SK-N-SH treated with all-trans-retinoic acid at 6 μM for 48 hours (cell line): Measurements from ENCODE around the gene PRMT7.

Experiments used
- GLIS3 ChIP-seq: fragments of 250-450 bp; sonication (Bioruptor Pico); IDR thresholded peaks from 2 replicates; pipeline ENCODE4 v1.5.0; 2020; ENCODE audit warnings: mild to moderate bottlenecking, moderate library complexity
- ZNF70 ChIP-seq: fragments of 450-650 bp; formaldehyde crosslinking; IDR thresholded peaks from 2 replicates; pipeline ENCODE4 v1.5.0; 2020; ENCODE audit warnings: mild to moderate bottlenecking, moderate library complexity
- TF ChIP-seq, protein P1 (sequence below): fragments of 250-450 bp; sonication (Bioruptor Pico); IDR thresholded peaks from 2 replicates; pipeline ENCODE4 v1.8.0; 2020; ENCODE audit warnings: mild to moderate bottlenecking, moderate library complexity, borderline replicate concordance

DNA sequence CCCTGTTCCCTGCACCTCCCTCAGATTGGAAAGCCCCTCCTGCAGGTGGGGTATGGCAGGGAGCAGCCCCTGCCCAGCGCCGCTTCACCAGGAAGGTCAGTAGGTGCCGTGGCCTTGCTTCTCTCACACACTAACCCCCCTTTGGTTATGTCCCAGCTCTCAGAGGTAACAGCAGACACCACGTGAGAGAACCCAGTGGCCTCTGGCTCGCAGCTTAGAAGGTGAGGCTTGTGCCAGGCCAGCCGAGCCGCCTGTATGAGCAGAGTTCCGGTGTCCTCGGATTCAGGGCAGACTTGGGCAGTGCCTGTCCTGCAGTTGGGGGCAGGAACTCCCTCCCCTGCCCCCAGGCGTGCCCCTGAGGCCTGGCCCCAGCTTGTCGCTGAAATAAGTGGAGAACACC lies 47.1 kb downstream of the PRMT7 start:
- TF ChIP-seq GLIS3 (CRISPR knock-in tag) (no peak), ZNF70 (CRISPR knock-in tag) (no peak)
- TF ChIP-seq, protein P1, sequence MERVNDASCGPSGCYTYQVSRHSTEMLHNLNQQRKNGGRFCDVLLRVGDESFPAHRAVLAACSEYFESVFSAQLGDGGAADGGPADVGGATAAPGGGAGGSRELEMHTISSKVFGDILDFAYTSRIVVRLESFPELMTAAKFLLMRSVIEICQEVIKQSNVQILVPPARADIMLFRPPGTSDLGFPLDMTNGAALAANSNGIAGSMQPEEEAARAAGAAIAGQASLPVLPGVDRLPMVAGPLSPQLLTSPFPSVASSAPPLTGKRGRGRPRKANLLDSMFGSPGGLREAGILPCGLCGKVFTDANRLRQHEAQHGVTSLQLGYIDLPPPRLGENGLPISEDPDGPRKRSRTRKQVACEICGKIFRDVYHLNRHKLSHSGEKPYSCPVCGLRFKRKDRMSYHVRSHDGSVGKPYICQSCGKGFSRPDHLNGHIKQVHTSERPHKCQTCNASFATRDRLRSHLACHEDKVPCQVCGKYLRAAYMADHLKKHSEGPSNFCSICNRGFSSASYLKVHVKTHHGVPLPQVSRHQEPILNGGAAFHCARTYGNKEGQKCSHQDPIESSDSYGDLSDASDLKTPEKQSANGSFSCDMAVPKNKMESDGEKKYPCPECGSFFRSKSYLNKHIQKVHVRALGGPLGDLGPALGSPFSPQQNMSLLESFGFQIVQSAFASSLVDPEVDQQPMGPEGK (CRISPR knock-in tag): no peak
